DMS79 treated with DMSO at 0.1 percent for 48 hours (cell line): Measurements from ENCODE around the gene WDR74.
"Not testable (repeated sequence)": the region's sequence is repeated elsewhere in the genome, so short reads cannot be mapped to it uniquely, and the experiment has no call there.

Source experiments
- DNase-seq: peaks from one replicate; lab custom pipeline; 2025; lab: John Stamatoyannopoulos, UW

The WDR74 gene

DNA sequence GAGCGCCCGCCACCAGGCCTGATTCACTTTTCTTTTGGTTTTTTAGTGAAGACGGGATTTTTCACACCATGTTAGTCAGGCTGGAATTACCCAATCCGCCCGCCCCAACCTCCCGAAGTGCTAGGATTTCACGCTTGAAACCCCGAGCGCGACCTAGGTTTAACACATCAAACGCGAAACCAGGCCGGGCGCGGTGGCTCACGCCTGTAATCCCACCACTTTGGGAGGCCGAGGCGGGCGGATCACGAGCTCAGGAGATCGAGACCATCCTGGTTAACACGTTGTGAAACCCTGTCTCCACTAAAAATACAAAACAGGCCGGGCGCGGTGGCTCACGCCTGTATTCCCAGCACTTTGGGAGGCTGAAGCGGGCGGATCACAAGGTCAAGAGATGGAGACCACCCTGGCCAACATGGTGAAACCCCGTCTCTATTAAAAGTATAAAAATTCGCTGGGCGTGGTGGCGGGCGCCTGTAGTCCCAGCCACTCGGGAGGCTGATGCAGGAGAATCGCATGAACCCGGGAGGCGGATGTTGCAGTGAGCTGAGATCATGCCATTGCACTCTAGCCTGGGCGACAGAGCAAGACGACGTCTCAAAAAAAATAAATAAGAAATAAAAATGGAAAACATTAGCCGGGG is 1.5 kb upstream of the WDR74 start:
- DNase-seq, result not testable (repeated sequence)

DNA sequence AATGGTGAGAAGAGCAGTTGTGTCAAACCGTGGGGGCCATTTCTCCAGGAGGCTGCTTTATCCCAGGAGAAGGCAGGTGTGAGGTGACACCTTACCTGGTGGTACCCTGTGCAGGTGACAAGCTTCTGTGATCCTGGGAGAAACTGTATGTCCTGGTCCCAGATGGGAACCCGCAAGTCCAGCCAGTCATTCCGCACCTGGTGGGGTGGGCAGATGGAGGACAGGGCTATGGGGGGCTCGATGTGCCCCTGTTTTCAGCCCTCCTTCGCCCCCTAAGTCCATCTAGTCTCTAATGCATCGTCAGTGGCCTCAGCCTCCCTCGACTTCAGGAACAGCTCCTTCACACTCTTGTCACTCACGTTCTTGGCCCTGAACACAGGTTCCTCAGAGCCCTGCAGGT is 4.1 kb downstream of the WDR74 start:
- DNase-seq, result no peak

GRCh38 chr11:62832336-62833234 is 6.8 kb downstream of the WDR74 start, which contains the start of gene TEX54:
Gene TEX54, minus strand, starts transcription at chr11:62832841.
- no peak for DNase-seq

DNA sequence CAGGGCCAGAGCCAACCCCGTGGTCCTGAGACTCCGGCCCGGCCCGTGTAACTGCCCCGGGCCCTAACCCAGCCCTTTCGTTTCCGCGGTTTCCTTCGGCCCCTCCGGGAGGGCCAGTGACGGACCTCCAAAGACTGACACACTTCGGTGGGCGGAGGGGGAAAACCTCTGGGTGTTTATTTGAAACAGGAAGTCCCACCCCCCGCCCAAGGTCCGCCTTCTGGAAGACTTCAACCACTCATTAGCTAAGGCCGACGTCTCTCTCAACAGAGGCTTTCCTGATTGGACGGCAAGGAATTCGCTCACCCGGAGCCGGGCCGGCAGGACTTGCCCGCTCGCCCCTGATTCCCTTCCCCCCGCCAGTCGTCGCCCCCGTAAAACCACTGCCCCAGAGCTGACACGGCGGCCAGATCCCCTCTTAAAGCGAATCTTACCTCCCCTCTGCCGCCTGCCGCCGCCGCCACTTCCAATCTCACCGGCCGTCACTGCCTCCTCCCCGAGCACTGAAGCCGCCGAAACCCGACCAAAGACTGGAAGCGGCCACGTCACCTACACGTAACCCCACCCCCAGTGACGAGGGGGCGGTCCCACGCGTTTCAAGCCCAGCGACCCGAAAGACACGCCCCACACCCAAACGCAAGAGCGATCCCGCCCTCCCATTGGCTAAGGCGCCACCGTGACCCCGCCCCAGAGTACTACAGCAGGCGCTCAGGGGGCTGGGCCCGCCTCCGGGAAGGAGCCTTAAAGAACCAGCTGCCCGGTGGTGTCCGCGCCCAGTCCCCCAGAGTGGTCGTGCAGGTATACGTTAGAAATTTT is 7.7 kb downstream of the WDR74 start, which contains the start of gene STX5:
STX5 (minus strand) TSS at position 532 of the 816 bp plus-strand sequence. CDS start 808 bp downstream, outside the sequence.
- peak; percentile 98 for DNase-seq

GRCh38 chr11:62830904-62831519 is 8.4 kb downstream of the WDR74 start:
- DNase-seq, result no peak

GRCh38 chr11:62828130-62828529 is 11.3 kb downstream of the WDR74 start:
- not testable (repeated sequence) for DNase-seq

DNA sequence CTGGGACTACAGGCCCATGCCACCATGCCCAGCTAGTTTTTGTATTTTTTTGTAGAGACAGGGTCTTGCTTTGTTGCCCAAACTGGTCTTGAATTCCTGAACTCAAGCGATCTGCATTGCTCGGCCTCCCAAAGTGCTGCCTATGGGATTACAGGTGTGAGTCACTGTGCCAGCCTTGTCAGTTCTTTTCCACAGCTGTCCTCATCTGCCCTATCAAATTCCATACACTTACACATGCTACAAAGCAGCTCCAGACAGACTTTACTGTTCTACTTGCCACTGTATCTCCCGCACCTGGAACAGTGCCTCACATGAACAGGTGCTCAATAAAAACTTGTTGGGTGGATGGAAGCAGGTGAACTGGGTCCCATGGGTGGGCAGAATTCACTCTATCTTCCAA is 15.7 kb downstream of the WDR74 start:
- no peak for DNase-seq

GRCh38 chr11:62817129-62817528 is 22.3 kb downstream of the WDR74 start:
- no peak for DNase-seq

DNA sequence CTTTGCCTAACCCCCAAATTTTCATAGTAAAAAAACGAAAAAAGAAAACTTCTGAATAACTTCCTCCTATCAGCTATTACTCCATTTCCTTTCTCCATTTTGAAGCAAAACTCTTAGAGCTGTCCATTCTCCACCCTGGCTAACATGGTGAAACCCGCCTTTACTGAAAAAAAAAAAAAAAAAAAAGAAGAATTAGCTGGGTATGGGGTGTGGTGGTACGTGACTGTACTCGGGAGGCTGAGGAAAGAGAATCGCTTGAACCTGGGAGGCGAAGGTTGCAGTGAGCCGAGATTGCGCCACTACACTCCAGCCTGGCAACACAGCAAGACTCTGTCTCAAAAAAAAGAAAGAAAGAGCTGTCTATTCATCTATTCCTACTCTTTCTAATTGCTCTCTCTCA is 22.8 kb downstream of the WDR74 start:
- no peak for DNase-seq

GRCh38 chr11:62811659-62812058 is 27.7 kb downstream of the WDR74 start:
- DNase-seq, result no peak

DNA sequence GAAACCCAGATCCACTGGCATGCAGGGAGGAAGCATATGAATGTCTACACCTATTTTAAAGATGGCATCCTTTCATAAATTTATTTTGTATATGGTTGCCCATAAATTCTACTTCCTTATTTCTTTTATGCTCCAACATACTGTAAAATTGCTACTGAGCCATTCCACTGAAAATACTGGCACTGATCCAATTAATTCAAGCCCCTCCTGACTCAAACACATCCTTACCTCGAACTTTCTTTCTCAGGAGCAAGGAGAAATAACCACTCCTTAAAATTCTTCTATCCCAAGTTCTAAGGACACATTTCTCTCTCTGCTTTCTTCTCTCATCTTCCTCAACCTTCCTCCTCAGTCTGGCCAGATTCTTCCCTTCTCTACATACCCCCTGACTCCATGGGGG is 28.6 kb downstream of the WDR74 start:
- DNase-seq, result no peak

- no peak for DNase-seq
These were observed 32.7 kb downstream of the WDR74 start for GRCh38 chr11:62806611-62807121.

DNA sequence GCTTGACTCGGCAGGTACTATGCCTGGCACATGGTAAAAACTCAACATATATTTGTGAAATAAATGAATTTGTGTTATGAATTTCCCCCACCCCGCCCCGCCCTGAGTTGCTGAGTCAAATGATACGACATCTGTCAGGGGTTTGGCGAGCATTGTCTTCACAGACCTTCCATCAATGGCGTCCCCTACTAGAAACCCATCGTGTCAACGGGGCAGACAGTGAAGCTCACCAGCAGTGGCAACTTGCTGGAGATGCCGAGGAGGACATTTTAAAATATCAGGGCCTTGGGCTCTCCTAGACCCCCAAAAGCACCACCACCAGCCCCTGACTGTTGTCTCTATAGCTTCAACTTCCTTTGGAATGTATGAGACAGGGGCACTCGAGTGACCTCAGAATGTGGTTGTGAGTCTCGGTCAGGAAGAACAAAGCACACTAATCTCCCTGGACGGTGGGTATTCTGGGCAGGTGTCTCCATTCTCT is 33.4 kb downstream of the WDR74 start:
- DNase-seq, result no peak

GRCh38 chr11:62805076-62805892 is 34.1 kb downstream of the WDR74 start, which contains the start of gene NXF1:
Gene NXF1, minus strand, starts transcription at chr11:62805440. Its CDS starts 84 bp downstream, at chr11:62805356.
- DNase-seq, result peak; percentile 93

DNA sequence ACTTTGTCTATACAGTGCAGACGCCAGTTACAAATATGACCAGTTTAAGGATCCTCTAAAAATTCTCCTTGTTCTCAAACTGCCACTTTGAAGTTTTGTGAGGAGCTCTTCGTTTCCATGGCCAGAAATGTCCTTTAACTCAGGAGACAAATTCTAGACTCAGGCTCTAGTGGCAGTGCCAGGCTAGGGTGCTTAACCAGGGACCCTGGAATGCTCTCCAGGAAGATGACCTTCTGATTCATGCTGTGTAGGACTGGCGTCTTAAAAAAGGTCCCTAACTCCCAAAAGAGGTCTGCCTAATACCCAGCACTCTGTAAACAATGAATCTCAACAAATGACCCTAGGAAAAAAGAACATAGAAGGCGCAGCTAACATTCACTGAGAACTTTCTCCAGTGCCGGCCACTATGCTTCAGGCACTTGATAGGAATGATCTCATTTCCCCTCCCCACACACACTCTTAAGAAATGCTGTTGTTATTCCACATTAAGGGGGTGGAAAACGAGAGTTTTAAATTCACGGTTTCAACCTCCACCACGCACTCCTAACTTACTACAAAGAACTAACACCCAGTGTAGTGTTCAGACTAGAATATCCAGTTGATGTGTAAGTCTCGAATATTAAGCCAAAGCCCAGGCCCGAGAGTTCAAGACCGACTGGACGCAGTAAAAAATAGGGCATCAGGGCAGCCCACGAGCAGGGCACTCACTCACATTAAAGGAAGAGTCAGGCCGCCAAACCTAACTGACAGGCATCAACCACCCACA is 34.9 kb downstream of the WDR74 start:
- no peak for DNase-seq

GRCh38 chr11:62801071-62801470 is 38.3 kb downstream of the WDR74 start:
- no peak for DNase-seq

- DNase-seq, result no peak
These were observed 39.9 kb downstream of the WDR74 start for GRCh38 chr11:62799486-62799885.

DNA sequence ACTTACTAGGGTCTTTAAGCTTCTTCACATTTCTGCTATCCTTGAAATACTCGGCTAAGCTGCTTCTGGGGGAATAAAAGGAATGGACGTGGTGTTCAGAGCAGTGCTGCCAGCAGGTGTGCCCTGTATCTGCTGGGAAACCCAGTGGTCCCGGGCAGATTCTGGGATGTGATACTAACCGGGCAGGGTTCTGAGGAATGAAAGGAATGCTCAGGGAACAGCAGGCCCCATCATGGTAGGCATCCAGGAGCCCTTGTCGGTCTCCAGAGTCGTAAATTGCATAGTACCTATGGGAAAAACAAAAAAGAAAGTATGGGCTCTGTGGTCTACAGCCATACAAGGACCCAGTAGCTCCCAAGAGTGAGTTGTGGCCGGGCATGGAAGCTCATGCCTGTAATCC is 43.1 kb downstream of the WDR74 start:
- no peak for DNase-seq

GRCh38 chr11:62794201-62794775 is 45.1 kb downstream of the WDR74 start:
- no peak for DNase-seq
